ENCODE results near the gene PDE10A.
"Not testable (repeated sequence)": the region's sequence is repeated elsewhere in the genome, so short reads cannot be mapped to it uniquely, and the experiment has no call there.

DNA sequence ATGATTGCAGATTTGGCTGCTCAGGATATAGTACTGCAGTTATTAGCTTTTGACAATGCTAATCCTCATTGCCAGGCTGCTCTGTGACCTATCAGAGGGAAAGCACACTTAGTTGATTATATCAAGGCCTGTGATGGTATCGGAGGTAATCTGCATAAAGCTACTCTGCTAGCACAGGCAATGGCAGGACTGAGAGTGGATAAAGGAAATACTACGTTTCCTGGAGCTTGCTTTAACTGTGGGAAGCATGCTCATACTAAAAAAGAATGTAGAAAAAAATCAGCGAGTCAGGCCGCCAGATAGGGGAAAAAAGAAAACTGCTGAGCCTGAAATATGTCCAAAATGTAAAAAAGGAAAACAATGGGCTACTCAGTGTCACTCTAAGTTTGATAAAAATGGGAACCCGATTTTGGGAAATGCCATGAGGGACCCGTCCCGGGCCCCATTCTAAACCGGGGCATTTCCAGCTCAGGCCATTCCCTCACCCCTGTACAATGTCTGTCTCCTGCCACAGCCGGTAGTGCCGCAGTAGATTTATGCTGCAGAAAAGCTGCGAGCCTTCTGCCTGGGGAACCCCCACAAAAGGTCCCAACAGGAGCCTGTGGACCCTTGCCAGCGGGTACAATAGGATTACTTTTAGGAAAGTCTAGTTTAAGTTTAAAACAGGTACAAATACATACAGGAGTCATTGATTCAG is 203.3 kb downstream of the PDE10A start:
- TF ChIP-seq, protein P1, sequence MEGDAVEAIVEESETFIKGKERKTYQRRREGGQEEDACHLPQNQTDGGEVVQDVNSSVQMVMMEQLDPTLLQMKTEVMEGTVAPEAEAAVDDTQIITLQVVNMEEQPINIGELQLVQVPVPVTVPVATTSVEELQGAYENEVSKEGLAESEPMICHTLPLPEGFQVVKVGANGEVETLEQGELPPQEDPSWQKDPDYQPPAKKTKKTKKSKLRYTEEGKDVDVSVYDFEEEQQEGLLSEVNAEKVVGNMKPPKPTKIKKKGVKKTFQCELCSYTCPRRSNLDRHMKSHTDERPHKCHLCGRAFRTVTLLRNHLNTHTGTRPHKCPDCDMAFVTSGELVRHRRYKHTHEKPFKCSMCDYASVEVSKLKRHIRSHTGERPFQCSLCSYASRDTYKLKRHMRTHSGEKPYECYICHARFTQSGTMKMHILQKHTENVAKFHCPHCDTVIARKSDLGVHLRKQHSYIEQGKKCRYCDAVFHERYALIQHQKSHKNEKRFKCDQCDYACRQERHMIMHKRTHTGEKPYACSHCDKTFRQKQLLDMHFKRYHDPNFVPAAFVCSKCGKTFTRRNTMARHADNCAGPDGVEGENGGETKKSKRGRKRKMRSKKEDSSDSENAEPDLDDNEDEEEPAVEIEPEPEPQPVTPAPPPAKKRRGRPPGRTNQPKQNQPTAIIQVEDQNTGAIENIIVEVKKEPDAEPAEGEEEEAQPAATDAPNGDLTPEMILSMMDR (IDR thresholded peaks at IDR 0.05) = not testable (repeated sequence)
- not testable (repeated sequence) for TF ChIP-seq EP300 (IDR thresholded peaks at IDR 0.05)

Measured in ovary (tissue), 3 donors.